GM12878 (cell line): ENCODE results near the gene BRIX1. TPM values are rescaled to one million over a fixed set of nuclear protein-coding genes. Genes with fewer than 3 reads are reported as not detected.

Source experiments
- ASH2L ChIP-seq: fragments of 300-600, 200-600 bp; sonication (generic); IDR thresholded peaks from 2 replicates; pipeline ENCODE4 v1.6.1; 2017; ENCODE audit warnings: low read depth, mild to moderate bottlenecking, borderline replicate concordance
- ATF3 ChIP-seq: IDR thresholded peaks from 2 replicates; pipeline ENCODE4 v1.6.1; 2011; ENCODE audit warnings: low read depth, mild to moderate bottlenecking, low read length, moderate library complexity, borderline replicate concordance; ENCODE audit errors: extremely low read depth
- BACH1 ChIP-seq: fragments of 450-650 bp; IDR thresholded peaks from 2 replicates; pipeline ENCODE4 v1.6.1; 2017; ENCODE audit warnings: mild to moderate bottlenecking, borderline replicate concordance
- BCL3 ChIP-seq: IDR thresholded peaks from 2 replicates; pipeline ENCODE4 v1.6.1; 2011; ENCODE audit warnings: borderline replicate concordance, low read depth, mild to moderate bottlenecking, moderate library complexity, low read length; ENCODE audit not compliant: insufficient read depth, poor library complexity, severe bottlenecking
- BRCA1 ChIP-seq: IDR thresholded peaks from 2 replicates; pipeline ENCODE4 v1.6.1; 2011; ENCODE audit warnings: low read depth, low read length, improper control_type of control experiment
- CBX3 ChIP-seq: fragments of 200-600 bp; sonication (generic); IDR thresholded peaks from 2 replicates; pipeline ENCODE4 v1.6.1; 2016; ENCODE audit warnings: low read depth, borderline replicate concordance
- ESRRA ChIP-seq: IDR thresholded peaks from 2 replicates; pipeline ENCODE4 v1.6.1; 2012; ENCODE audit warnings: mild to moderate bottlenecking, low read length, improper control_type of control experiment
- GABPA ChIP-seq: IDR thresholded peaks from 2 replicates; pipeline ENCODE4 v1.6.1; 2014; ENCODE audit warnings: antibody characterized with exemption, low read depth, mild to moderate bottlenecking, inconsistent platforms
- KAT2A ChIP-seq: conservative IDR thresholded peaks from 2 replicates; pipeline ENCODE4 v1.6.1; 2011; ENCODE audit warnings: low read depth, low read length; ENCODE audit not compliant: control insufficient read depth
- KDM1A ChIP-seq: fragments of 200-600 bp; sonication (generic); IDR thresholded peaks from 2 replicates; pipeline ENCODE4 v1.6.1; 2016; ENCODE audit warnings: borderline replicate concordance
- MLLT1 ChIP-seq: fragments of 450-650 bp; IDR thresholded peaks from 2 replicates; pipeline ENCODE4 v1.6.1; 2016; ENCODE audit warnings: mild to moderate bottlenecking
- MTA2 ChIP-seq: fragments of 450-650 bp; IDR thresholded peaks from 2 replicates; pipeline ENCODE4 v1.6.1; 2016; ENCODE audit warnings: low read depth, mild to moderate bottlenecking, moderate library complexity
- NR2C1 ChIP-seq: fragments of 450-650 bp; IDR thresholded peaks from 2 replicates; pipeline ENCODE4 v1.6.1; 2017; ENCODE audit warnings: antibody characterized with exemption, mild to moderate bottlenecking, moderate library complexity
- POLR2AphosphoS2 ChIP-seq: IDR thresholded peaks from 2 replicates; pipeline ENCODE4 v1.6.1; 2011; ENCODE audit warnings: low read depth, mild to moderate bottlenecking, low read length, improper control_type of control experiment, moderate library complexity
- RFX5 ChIP-seq: IDR thresholded peaks from 2 replicates; pipeline ENCODE4 v1.6.1; 2011; ENCODE audit warnings: low read depth, low read length, improper control_type of control experiment
- SMC3 ChIP-seq: IDR thresholded peaks from 2 replicates; pipeline ENCODE4 v1.6.1; 2011; ENCODE audit warnings: low read length, improper control_type of control experiment, borderline replicate concordance
- SPI1 ChIP-seq: IDR thresholded peaks from 2 replicates; pipeline ENCODE4 v1.6.1; 2011; ENCODE audit warnings: low read depth, mild to moderate bottlenecking, low read length, moderate library complexity, borderline replicate concordance; ENCODE audit not compliant: insufficient read depth
- SREBF2 ChIP-seq: IDR thresholded peaks from 2 replicates; pipeline ENCODE4 v1.6.1; 2012; ENCODE audit warnings: mild to moderate bottlenecking, low read length
- STAT3 ChIP-seq: IDR thresholded peaks from 2 replicates; pipeline ENCODE4 v1.6.1; 2011; ENCODE audit warnings: low read depth, low read length, improper control_type of control experiment
- TCF12 ChIP-seq: IDR thresholded peaks from 2 replicates; pipeline ENCODE4 v1.6.1; 2011; ENCODE audit warnings: low read depth, mild to moderate bottlenecking, low read length
- TCF3 ChIP-seq: IDR thresholded peaks from 2 replicates; pipeline ENCODE4 v1.6.1; 2012; ENCODE audit warnings: low read depth, mild to moderate bottlenecking, low read length, borderline replicate concordance; ENCODE audit not compliant: insufficient read depth
- TCF7 ChIP-seq: IDR thresholded peaks from 2 replicates; pipeline ENCODE4 v1.6.1; 2014; ENCODE audit warnings: antibody characterized with exemption, borderline replicate concordance
- USF1 ChIP-seq: IDR thresholded peaks from 2 replicates; pipeline ENCODE4 v1.6.1; 2011; ENCODE audit warnings: borderline replicate concordance, low read depth, mild to moderate bottlenecking, moderate library complexity, mixed read lengths, low read length; ENCODE audit not compliant: insufficient read depth; ENCODE audit errors: extremely low read length
- ZNF217 ChIP-seq: fragments of 450-650 bp; IDR thresholded peaks from 2 replicates; pipeline ENCODE4 v1.6.1; 2017; ENCODE audit warnings: antibody characterized with exemption, mild to moderate bottlenecking
- ZNF384 ChIP-seq: IDR thresholded peaks from 2 replicates; pipeline ENCODE4 v1.6.1; 2012; ENCODE audit warnings: low read depth, mild to moderate bottlenecking, low read length, improper control_type of control experiment, borderline replicate concordance
- ZZZ3 ChIP-seq: IDR thresholded peaks from 2 replicates; pipeline ENCODE4 v1.6.1; 2011; ENCODE audit warnings: low read depth; ENCODE audit not compliant: control insufficient read depth, insufficient read length
- polyA plus RNA-seq, 11 experiments: library from polyadenylated mRNA; depleted of rRNA in 4 of 11; unstranded in 6 of 11; stranded (reverse) in 5 of 11; fragments of >200 nt; fragmentation: Nextera tagmentation in 4 of 11; fragmentation: Illumina TruSeq in 1 of 11; extraction: Ambion mirVana in 4 of 11; extraction: Trizol in 1 of 11; gene quantifications; 1 replicate in 1 of 11; 2 replicates in 10 of 11; pipeline versions ENCODE4 v1.2.1 to v1.2.3, GENCODE V29; 2011 to 2016; ENCODE audit warnings: inconsistent platforms in 2 of 11, missing spikeins in 2 of 11, low read depth in 1 of 11
- total RNA-seq, 4 experiments: library from RNA; depleted of rRNA in 3 of 4; stranded (reverse); fragments of >200 nt in 3 of 4; fragmentation: Illumina TruSeq in 1 of 4; extraction: Trizol in 1 of 4; gene quantifications; 2 replicates each; pipeline versions ENCODE4 v1.2.1 to v1.2.3, GENCODE V29; 2013 to 2021

BRIX1 gene
- total and polyA plus RNA-seq, 10 of the 15 experiments (the other 5 are each of a cell fraction or from before 2014, with no cell fraction given), result 48.3 to 119 (median 78.9) TPM

GRCh38 chr5:34915139-34915855, at the start of gene BRIX1, which contains the start of gene RAD1 (continued):
- TF ChIP-seq KDM1A (no peak), BACH1 (0 out of 2 replicates have a peak, but pooled peaks have one; percentile 35), BCL3 (no peak), SMC3 (0 out of 2 replicates have a peak, but pooled peaks have one; percentile 14), MLLT1 (peak; percentile 97), ATF3 (no peak), POLR2AphosphoS2 (peak; percentile 85; the same call in 1 of the 2 replicates), SREBF2 (peak; percentile 70), GABPA (peak; percentile 96), ZNF384 (no peak), ZNF217 (no peak), USF1 (no peak), MTA2 (no peak), KAT2A (no peak), CBX3 (no peak), ASH2L (0 out of 2 replicates have a peak, but pooled peaks have one; percentile 60), ESRRA (peak; percentile 76), RFX5 (0 out of 2 replicates have a peak, but pooled peaks have one; percentile 20), ZZZ3 (no peak), TCF7 (no peak), TCF3 (peak; percentile 56; the same call in 1 of the 2 replicates), TCF12 (0 out of 2 replicates have a peak, but pooled peaks have one; percentile 42), STAT3 (no peak), BRCA1 (peak; percentile 36; the same call in 1 of the 2 replicates), NR2C1 (peak; percentile 73), SPI1 (peak; percentile 69)
